ENCODE measurements around the gene ETHE1. TPM values are rescaled to one million over a fixed set of nuclear protein-coding genes. Genes with fewer than 3 reads are reported as not detected.

ETHE1 gene
- polyA plus RNA-seq, 1 donor from 2014 or later: 40.9 TPM

- no peak overlapping the region for H3K4me2 ChIP-seq (ENCODE audit: low read length)
- no peaks in the 10 kb centered on the region for H4K20me1 ChIP-seq (ENCODE audit: insufficient read depth)
- H3K27ac ChIP-seq (ENCODE audit: low read length): no peak overlapping the region
- TF ChIP-seq SMC3 (conservative IDR thresholded peaks at IDR 0.05; ENCODE audit: poor library complexity) (no peak), EP300 (conservative IDR thresholded peaks at IDR 0.05; ENCODE audit: poor library complexity, severe bottlenecking) (no peak), RAD21 (conservative IDR thresholded peaks at IDR 0.05) (no peak), MXI1 (conservative IDR thresholded peaks at IDR 0.05; ENCODE audit: poor library complexity, severe bottlenecking) (no peak), REST (IDR thresholded peaks at IDR 0.05; ENCODE audit: borderline replicate concordance) (no peak), TAF1 (IDR thresholded peaks at IDR 0.05; ENCODE audit: low read depth) (no peak), POLR2AphosphoS5 (IDR thresholded peaks at IDR 0.05) (no peak), CTCF (IDR thresholded peaks at IDR 0.05; ENCODE audit: poor library complexity, severe bottlenecking) (no peak), EZH2 (IDR thresholded peaks at IDR 0.05; ENCODE audit: borderline replicate concordance, insufficient read depth, low read length, poor library complexity, severe bottlenecking) (no peak)
- H3K27me3 ChIP-seq (ENCODE audit: insufficient read depth, low read depth, low read length): no peaks in the 10 kb centered on the region
- no peaks in the 10 kb centered on the region for H3K9me2 ChIP-seq (ENCODE audit: insufficient read depth, low read length)
- no peak overlapping the region for H3K4me3 ChIP-seq (ENCODE audit: low read length)
- H3K9ac ChIP-seq (ENCODE audit: low read length): no peak overlapping the region
- H3K36me3 ChIP-seq (ENCODE audit: insufficient read depth, low read length): no peaks in the 10 kb centered on the region
- no peaks in the 10 kb centered on the region for H3K9me3 ChIP-seq (ENCODE audit: low read length)
- H3F3A ChIP-seq (ENCODE audit: insufficient read depth, low read length, poor library complexity, severe bottlenecking): no peaks in the 10 kb centered on the region
- peaks cover 3% of the 10 kb centered on the region for H3K79me2 ChIP-seq (replicated peaks; ENCODE audit: insufficient read depth, low read length)
- no peak overlapping the region for H2AFZ ChIP-seq (ENCODE audit: low read depth, low read length)
These were observed 36.9 kb upstream of the ETHE1 start for GRCh38 chr19:43563816-43564457.

- H3K79me2 ChIP-seq (replicated peaks; ENCODE audit: insufficient read depth, low read length): no peaks in the 10 kb centered on the region
- no peak overlapping the region for H3K4me3 ChIP-seq (ENCODE audit: low read length)
- H2AFZ ChIP-seq (ENCODE audit: low read depth, low read length): no peak overlapping the region
- no peak overlapping the region for H3K9ac ChIP-seq (ENCODE audit: low read length)
- TF ChIP-seq MXI1 (conservative IDR thresholded peaks at IDR 0.05; ENCODE audit: poor library complexity, severe bottlenecking) (no peak), RAD21 (conservative IDR thresholded peaks at IDR 0.05) (no peak), EP300 (conservative IDR thresholded peaks at IDR 0.05; ENCODE audit: poor library complexity, severe bottlenecking) (no peak), TAF1 (IDR thresholded peaks at IDR 0.05; ENCODE audit: low read depth) (no peak), EZH2 (IDR thresholded peaks at IDR 0.05; ENCODE audit: borderline replicate concordance, insufficient read depth, low read length, poor library complexity, severe bottlenecking) (no peak), SMC3 (conservative IDR thresholded peaks at IDR 0.05; ENCODE audit: poor library complexity) (no peak), CTCF (IDR thresholded peaks at IDR 0.05; ENCODE audit: poor library complexity, severe bottlenecking) (no peak), POLR2AphosphoS5 (IDR thresholded peaks at IDR 0.05) (no peak), REST (IDR thresholded peaks at IDR 0.05; ENCODE audit: borderline replicate concordance) (no peak)
- no peak overlapping the region for H3K27ac ChIP-seq (ENCODE audit: low read length)
- H3K4me2 ChIP-seq (ENCODE audit: low read length): no peak overlapping the region
- H3K9me2 ChIP-seq (ENCODE audit: insufficient read depth, low read length): no peaks in the 10 kb centered on the region
- no peaks in the 10 kb centered on the region for H3K9me3 ChIP-seq (ENCODE audit: low read length)
- H3K36me3 ChIP-seq (ENCODE audit: insufficient read depth, low read length): no peaks in the 10 kb centered on the region
- H3F3A ChIP-seq (ENCODE audit: insufficient read depth, low read length, poor library complexity, severe bottlenecking): no peaks in the 10 kb centered on the region
- H3K27me3 ChIP-seq (ENCODE audit: insufficient read depth, low read depth, low read length): no peaks in the 10 kb centered on the region
- H4K20me1 ChIP-seq (ENCODE audit: insufficient read depth): no peaks in the 10 kb centered on the region
These were observed 35.8 kb upstream of the ETHE1 start for GRCh38 chr19:43562698-43563241.
